Esophagus muscularis mucosa (tissue), 3 donors: ENCODE measurements around the gene TGM6.

Source experiments
- CTCF ChIP-seq, 3 experiments: fragments of 200-600 bp in 2 of 3; fragments of 450-650 bp in 1 of 3; sonication (generic) in 2 of 3; IDR thresholded peaks; one replicate each; pipeline ENCODE4 v1.5.1; 2017 to 2019; ENCODE audit warnings: antibody characterized with exemption in 3 of 3, mild to moderate bottlenecking in 2 of 3, moderate library complexity in 1 of 3
- POLR2AphosphoS5 ChIP-seq, 2 donors: sonication (generic); formaldehyde crosslinking; IDR thresholded peaks; one replicate each; pipeline ENCODE4 v1.6.1; 2017; ENCODE audit warnings: antibody characterized with exemption in 2 of 2

GRCh38 chr20:2342243-2342642 is 38.5 kb upstream of the TGM6 start:
- TF ChIP-seq CTCF (IDR thresholded peaks at IDR 0.05) (no peak), POLR2AphosphoS5 (IDR thresholded peaks at IDR 0.05) (no peak)
